VCaP (cell line): ENCODE data around the gene RTKN2.
A peak's percentile ranks its signal among the peaks of the same experiment; 100 is the strongest.

Source experiments
- H3K27ac ChIP-seq: fragments of 450-650 bp; 2 replicates; pipeline ENCODE4 v1.5.1; 2017
- CTCF ChIP-seq: fragments of 450-650 bp; conservative IDR thresholded peaks from 2 replicates; pipeline ENCODE4 v1.5.1; 2017; ENCODE audit warnings: mild to moderate bottlenecking, moderate library complexity

RTKN2 gene

GRCh38 chr10:62225362-62225761 lies 43.3 kb downstream of the RTKN2 start:
- TF ChIP-seq CTCF = no peak
- no peak overlapping the region for H3K27ac ChIP-seq

- no peak for TF ChIP-seq CTCF
- no peak overlapping the region for H3K27ac ChIP-seq
Measured at GRCh38 chr10:62224606-62225005, 44.0 kb downstream of the RTKN2 start.

- no peak overlapping the region for H3K27ac ChIP-seq
- no peak for TF ChIP-seq CTCF
Measured at GRCh38 chr10:62217683-62218082, 51.0 kb downstream of the RTKN2 start.

GRCh38 chr10:62214364-62214874 lies 54.2 kb downstream of the RTKN2 start:
- no peak for TF ChIP-seq CTCF
- peak overlapping the region; percentile 13; the same call in 1 of the 2 replicates for H3K27ac ChIP-seq

- TF ChIP-seq CTCF = no peak
- H3K27ac ChIP-seq = no peak overlapping the region
Measured at GRCh38 chr10:62205750-62206399, 62.8 kb downstream of the RTKN2 start.

GRCh38 chr10:62199584-62199983 lies 69.1 kb downstream of the RTKN2 start:
- no peak for TF ChIP-seq CTCF
- no peak overlapping the region for H3K27ac ChIP-seq

- H3K27ac ChIP-seq = no peak overlapping the region
- TF ChIP-seq CTCF = no peak
Measured at GRCh38 chr10:62196528-62196927, 72.1 kb downstream of the RTKN2 start.

- TF ChIP-seq CTCF = no peak
Measured at GRCh38 chr10:62195675-62195926, 73.0 kb downstream of the RTKN2 start.

More at GRCh38 chr10:62195675-62195926, 73.0 kb downstream of the RTKN2 start:
- H3K27ac ChIP-seq = no peak overlapping the region
